Fibroblast of skin of right biceps (primary cell): ENCODE measurements around the gene IL37.
"Not testable (repeated sequence)": the region's sequence is repeated elsewhere in the genome, so short reads cannot be mapped to it uniquely, and the experiment has no call there.

Experiments
- DNase-seq: peaks from one replicate; pipeline ENCODE4 v3.0.0-alpha.2; 2013

IL37 gene

GRCh38 chr2:112891385-112891831, 19.6 kb upstream of the IL37 start:
- DNase-seq, result no peak

- no peak for DNase-seq
Measured at GRCh38 chr2:112893752-112894151, 17.2 kb upstream of the IL37 start.

- DNase-seq, result no peak
Measured at GRCh38 chr2:112896909-112897623, 13.9 kb upstream of the IL37 start.

- no peak for DNase-seq
Measured at GRCh38 chr2:112897624-112897978, 13.4 kb upstream of the IL37 start.

GRCh38 chr2:112901431-112902065, 9.4 kb upstream of the IL37 start:
- DNase-seq, result not testable (repeated sequence)

GRCh38 chr2:112902816-112903215, 8.1 kb upstream of the IL37 start:
- no peak for DNase-seq

- no peak for DNase-seq
Measured at GRCh38 chr2:112904883-112905282, 6.1 kb upstream of the IL37 start.

GRCh38 chr2:112906276-112906675, 4.7 kb upstream of the IL37 start:
- DNase-seq, result no peak

- DNase-seq, result no peak
Measured at GRCh38 chr2:112907001-112907949, 3.7 kb upstream of the IL37 start.

- DNase-seq, result not testable (repeated sequence)
Measured at GRCh38 chr2:112908559-112908958, 2.4 kb upstream of the IL37 start.

- no peak for DNase-seq
Measured at GRCh38 chr2:112910219-112910618, 746 bp upstream of the IL37 start.

GRCh38 chr2:112912403-112912802, 1.4 kb downstream of the IL37 start:
- DNase-seq, result no peak

- no peak for DNase-seq
Measured at GRCh38 chr2:112915300-112916144, 4.6 kb downstream of the IL37 start.

- DNase-seq, result no peak
Measured at GRCh38 chr2:112916145-112916571, 5.2 kb downstream of the IL37 start.

- no peak for DNase-seq
Measured at GRCh38 chr2:112916625-112917247, 5.8 kb downstream of the IL37 start.

GRCh38 chr2:112917856-112918255, 6.9 kb downstream of the IL37 start:
- DNase-seq, result no peak

GRCh38 chr2:112918256-112918655, 7.3 kb downstream of the IL37 start:
- DNase-seq, result no peak

- DNase-seq, result no peak
Measured at GRCh38 chr2:112919086-112919485, 8.1 kb downstream of the IL37 start.

GRCh38 chr2:112920923-112921532, 10.1 kb downstream of the IL37 start:
- DNase-seq, result no peak

- no peak for DNase-seq
Measured at GRCh38 chr2:112921982-112922381, 11.0 kb downstream of the IL37 start.

GRCh38 chr2:112923237-112923966, 12.4 kb downstream of the IL37 start:
- DNase-seq, result no peak
